ENCODE measurements around the gene LSM14A.

- no peak for TF ChIP-seq CTCF (conservative IDR thresholded peaks at IDR 0.05 in 1 of 2, IDR thresholded peaks at IDR 0.05 in 1 of 2; ENCODE audit: low read depth in 1 of 2, low read length in 2 of 2)
- TF ChIP-seq EZH2 (IDR thresholded peaks at IDR 0.05; ENCODE audit: low read length, missing control alignments), result no peak
Measured at GRCh38 chr19:34257559-34257924, 85.2 kb downstream of the LSM14A start.
